Activated naive CD4-positive, alpha-beta T cell treated with anti-CD3 and anti-CD28 coated beads, Interleukin-2, amount 50 U/mL, for 24 hours (primary cell): ENCODE data around the gene TMEM255B.

Experiments used
- H3K27ac Mint-ChIP-seq: one replicate; pipeline ENCODE4 v1.8.0; 2021; ENCODE audit warnings: mild to moderate bottlenecking, mixed read lengths
- H3K27me3 Mint-ChIP-seq: one replicate; pipeline ENCODE4 v1.8.0; 2021; ENCODE audit warnings: mixed read lengths
- H3K36me3 Mint-ChIP-seq: one replicate; pipeline ENCODE4 v1.8.0; 2021; ENCODE audit warnings: mixed read lengths
- H3K4me1 Mint-ChIP-seq: one replicate; pipeline ENCODE4 v1.8.0; 2021; ENCODE audit warnings: mixed read lengths
- H3K4me3 Mint-ChIP-seq: one replicate; pipeline ENCODE4 v1.8.0; 2021; ENCODE audit warnings: mild to moderate bottlenecking, mixed read lengths
- H3K9me3 Mint-ChIP-seq: one replicate; pipeline ENCODE4 v1.8.0; 2021; ENCODE audit warnings: mixed read lengths

The TMEM255B gene

GRCh38 chr13:113851480-113851803, 92.4 kb downstream of the TMEM255B start:
- Mint-ChIP-seq H3K4me3 (no peak overlapping the region), H3K27me3 (no peaks in the 10 kb centered on the region), H3K4me1 (peaks cover 17% of the 10 kb centered on the region), H3K27ac (no peak overlapping the region), H3K36me3 (no peaks in the 10 kb centered on the region), H3K9me3 (no peaks in the 10 kb centered on the region)

GRCh38 chr13:113851826-113852535, 93.0 kb downstream of the TMEM255B start:
- Mint-ChIP-seq H3K27ac (no peak overlapping the region), H3K36me3 (no peaks in the 10 kb centered on the region), H3K4me3 (no peak overlapping the region), H3K27me3 (no peaks in the 10 kb centered on the region), H3K4me1 (peaks cover 13% of the 10 kb centered on the region), H3K9me3 (no peaks in the 10 kb centered on the region)

- Mint-ChIP-seq H3K9me3 (no peaks in the 10 kb centered on the region), H3K27me3 (no peaks in the 10 kb centered on the region), H3K4me1 (peaks cover 13% of the 10 kb centered on the region), H3K27ac (no peak overlapping the region), H3K4me3 (no peak overlapping the region), H3K36me3 (no peaks in the 10 kb centered on the region)
Observed at GRCh38 chr13:113852536-113853517, 93.8 kb downstream of the TMEM255B start.

GRCh38 chr13:113853518-113854237, 94.7 kb downstream of the TMEM255B start:
- no peaks in the 10 kb centered on the region for H3K27me3 Mint-ChIP-seq
- H3K27ac Mint-ChIP-seq: no peak overlapping the region
- no peak overlapping the region for H3K4me3 Mint-ChIP-seq
- no peaks in the 10 kb centered on the region for H3K36me3 Mint-ChIP-seq
- H3K4me1 Mint-ChIP-seq: peaks cover 13% of the 10 kb centered on the region
- H3K9me3 Mint-ChIP-seq: no peaks in the 10 kb centered on the region

- no peaks in the 10 kb centered on the region for H3K27me3 Mint-ChIP-seq
- no peak overlapping the region for H3K4me3 Mint-ChIP-seq
- H3K36me3 Mint-ChIP-seq: no peaks in the 10 kb centered on the region
- H3K9me3 Mint-ChIP-seq: no peaks in the 10 kb centered on the region
- H3K27ac Mint-ChIP-seq: no peak overlapping the region
- H3K4me1 Mint-ChIP-seq: peaks cover 13% of the 10 kb centered on the region
Observed at GRCh38 chr13:113854238-113855011, 95.4 kb downstream of the TMEM255B start.

- Mint-ChIP-seq H3K9me3 (no peaks in the 10 kb centered on the region), H3K27me3 (no peaks in the 10 kb centered on the region), H3K27ac (no peak overlapping the region), H3K4me1 (peaks cover 13% of the 10 kb centered on the region), H3K36me3 (no peaks in the 10 kb centered on the region), H3K4me3 (no peak overlapping the region)
Observed at GRCh38 chr13:113855012-113855921, 96.2 kb downstream of the TMEM255B start.

- Mint-ChIP-seq H3K9me3 (no peaks in the 10 kb centered on the region), H3K4me1 (peaks cover 13% of the 10 kb centered on the region), H3K27me3 (no peaks in the 10 kb centered on the region), H3K27ac (no peak overlapping the region), H3K4me3 (no peak overlapping the region), H3K36me3 (no peaks in the 10 kb centered on the region)
Observed at GRCh38 chr13:113855931-113856715, 97.1 kb downstream of the TMEM255B start.

GRCh38 chr13:113856716-113857065, 97.7 kb downstream of the TMEM255B start:
- no peak overlapping the region for H3K27ac Mint-ChIP-seq
- peaks cover 13% of the 10 kb centered on the region for H3K4me1 Mint-ChIP-seq
- no peaks in the 10 kb centered on the region for H3K27me3 Mint-ChIP-seq
- no peaks in the 10 kb centered on the region for H3K36me3 Mint-ChIP-seq
- no peaks in the 10 kb centered on the region for H3K9me3 Mint-ChIP-seq
- H3K4me3 Mint-ChIP-seq: no peak overlapping the region

GRCh38 chr13:113857531-113858195, 98.6 kb downstream of the TMEM255B start:
- no peaks in the 10 kb centered on the region for H3K9me3 Mint-ChIP-seq
- H3K36me3 Mint-ChIP-seq: no peaks in the 10 kb centered on the region
- peaks cover 5% of the 10 kb centered on the region for H3K27me3 Mint-ChIP-seq
- H3K4me3 Mint-ChIP-seq: no peak overlapping the region
- H3K27ac Mint-ChIP-seq: peak overlapping the region; percentile 33
- H3K4me1 Mint-ChIP-seq: peaks cover 13% of the 10 kb centered on the region

- Mint-ChIP-seq H3K9me3 (no peaks in the 10 kb centered on the region), H3K4me1 (peaks cover 9% of the 10 kb centered on the region), H3K27me3 (peaks cover 10% of the 10 kb centered on the region), H3K4me3 (no peak overlapping the region), H3K36me3 (no peaks in the 10 kb centered on the region), H3K27ac (no peak overlapping the region)
Observed at GRCh38 chr13:113859311-113860050, 100.5 kb downstream of the TMEM255B start.

GRCh38 chr13:113860051-113860664, 101.1 kb downstream of the TMEM255B start:
- H3K4me1 Mint-ChIP-seq: peaks cover 6% of the 10 kb centered on the region
- no peaks in the 10 kb centered on the region for H3K9me3 Mint-ChIP-seq
- no peak overlapping the region for H3K4me3 Mint-ChIP-seq
- peaks cover 10% of the 10 kb centered on the region for H3K27me3 Mint-ChIP-seq
- peak overlapping the region; percentile 17 for H3K27ac Mint-ChIP-seq
- no peaks in the 10 kb centered on the region for H3K36me3 Mint-ChIP-seq

- Mint-ChIP-seq H3K4me1 (peaks cover 6% of the 10 kb centered on the region), H3K27me3 (peaks cover 13% of the 10 kb centered on the region), H3K4me3 (no peak overlapping the region), H3K36me3 (no peaks in the 10 kb centered on the region), H3K9me3 (no peaks in the 10 kb centered on the region), H3K27ac (peak overlapping the region; percentile 17)
Observed at GRCh38 chr13:113860665-113861432, 101.8 kb downstream of the TMEM255B start.
